Naive thymus-derived CD4-positive, alpha-beta T cell (primary cell): Measurements from ENCODE around the gene UPK1B. TPM values are rescaled to one million over a fixed set of nuclear protein-coding genes. Genes with fewer than 3 reads are reported as not detected.

Source experiments
- ATAC-seq: fragments of 150-1000 bp; cut with Tn5 transposase; 2 replicates; pipeline ENCODE4 v1.10.0; 2021; ENCODE audit warnings: mild to moderate bottlenecking, moderate library complexity
- CTCF ChIA-PET: fragments of 350-600 bp; sonication (Branson Sonifier 250); formaldehyde crosslinking; loops from one replicate; lab custom pipeline; 2021; ENCODE audit warnings: antibody characterized with exemption; lab: Charles Lee
- POLR2A ChIA-PET: fragments of 350-600 bp; sonication (Branson Sonifier 250); formaldehyde crosslinking; loops from one replicate; lab custom pipeline; 2021; ENCODE audit warnings: antibody characterized with exemption, inconsistent platforms; lab: Charles Lee
- DNase-seq, 9 donors: peaks; one replicate each; pipeline versions ENCODE4 v3.0.0 to v3.0.0-alpha.2; 2020 to 2022; ENCODE audit warnings: mixed read lengths in 1 of 9
- H3K27ac ChIP-seq: one replicate; pipeline ENCODE4 v1.7.0; 2013; ENCODE audit warnings: mild to moderate bottlenecking, low read depth, low read length, moderate library complexity
- H3K27me3 ChIP-seq, 2 donors: one replicate each; pipeline ENCODE4 v1.7.0; 2013; ENCODE audit warnings: low read length in 2 of 2, mild to moderate bottlenecking in 2 of 2, moderate library complexity in 2 of 2; ENCODE audit not compliant: control insufficient read depth in 2 of 2, insufficient read depth in 2 of 2
- H3K36me3 ChIP-seq, 3 experiments: 1 replicate in 2 of 3; 2 replicates in 1 of 3; pipeline ENCODE4 v1.7.0; 2013; ENCODE audit warnings: low read length in 3 of 3, mild to moderate bottlenecking in 3 of 3, moderate library complexity in 1 of 3; ENCODE audit not compliant: insufficient read depth in 3 of 3, control insufficient read depth in 2 of 3
- H3K4me1 ChIP-seq, 2 donors: one replicate each; pipeline ENCODE4 v1.7.0; 2013; ENCODE audit warnings: low read length in 2 of 2, mild to moderate bottlenecking in 2 of 2, moderate library complexity in 1 of 2; ENCODE audit not compliant: control insufficient read depth in 2 of 2, insufficient read depth in 2 of 2
- H3K4me3 ChIP-seq: 2 replicates; pipeline ENCODE4 v1.7.0; 2013; ENCODE audit warnings: mild to moderate bottlenecking, low read length
- H3K9me3 ChIP-seq, 3 experiments: 1 replicate in 2 of 3; 2 replicates in 1 of 3; pipeline ENCODE4 v1.7.0; 2013; ENCODE audit warnings: low read length in 3 of 3; ENCODE audit not compliant: control insufficient read depth in 2 of 3
- H3K27ac Mint-ChIP-seq, 9 donors: one replicate each; pipeline ENCODE4 v1.8.0; 2020 to 2022; ENCODE audit warnings: mixed read lengths in 9 of 9, mild to moderate bottlenecking in 8 of 9, moderate library complexity in 5 of 9, inconsistent platforms in 2 of 9
- H3K27me3 Mint-ChIP-seq, 5 donors: one replicate each; pipeline ENCODE4 v1.8.0; 2021 to 2022; ENCODE audit warnings: mixed read lengths in 5 of 5, mild to moderate bottlenecking in 1 of 5
- H3K36me3 Mint-ChIP-seq, 5 donors: one replicate each; pipeline ENCODE4 v1.8.0; 2020 to 2022; ENCODE audit warnings: mixed read lengths in 5 of 5, mild to moderate bottlenecking in 3 of 5, inconsistent platforms in 1 of 5
- H3K4me1 Mint-ChIP-seq, 7 donors: one replicate each; pipeline ENCODE4 v1.8.0; 2020 to 2022; ENCODE audit warnings: mixed read lengths in 7 of 7, mild to moderate bottlenecking in 3 of 7, inconsistent platforms in 1 of 7
- H3K4me3 Mint-ChIP-seq, 10 donors: one replicate each; pipeline ENCODE4 v1.8.0; 2020 to 2022; ENCODE audit warnings: mild to moderate bottlenecking in 10 of 10, mixed read lengths in 10 of 10, moderate library complexity in 6 of 10, inconsistent platforms in 2 of 10
- H3K9me3 Mint-ChIP-seq, 11 donors: one replicate each; pipeline ENCODE4 v1.8.0; 2020 to 2022; ENCODE audit warnings: mixed read lengths in 11 of 11, mild to moderate bottlenecking in 4 of 11, inconsistent platforms in 1 of 11, moderate library complexity in 1 of 11
- intact Hi-C, 2 donors: fragments of 100-400 bp; cut with micrococcal nuclease; formaldehyde crosslinking; loops; one replicate each; pipeline ENCODE4 v1.15.1; 2023
- polyA plus RNA-seq, 2 donors: library from polyadenylated mRNA; unstranded; fragments of 300-500 nt; fragmentation: Illumina TruSeq; gene quantifications; one replicate each; pipeline ENCODE4 v1.2.3, GENCODE V29; 2021
- total RNA-seq, 6 experiments: library from RNA in 5 of 6; stranded (reverse) in 5 of 6; gene quantifications; 1 replicate in 5 of 6; 2 replicates in 1 of 6; pipeline ENCODE4 v1.2.3 and lab custom pipeline; 2021 to 2026

The UPK1B gene
- total and polyA plus RNA-seq, 7 experiments from 2014 or later = 0.11 to 1.3 TPM; not detected in 5

DNA sequence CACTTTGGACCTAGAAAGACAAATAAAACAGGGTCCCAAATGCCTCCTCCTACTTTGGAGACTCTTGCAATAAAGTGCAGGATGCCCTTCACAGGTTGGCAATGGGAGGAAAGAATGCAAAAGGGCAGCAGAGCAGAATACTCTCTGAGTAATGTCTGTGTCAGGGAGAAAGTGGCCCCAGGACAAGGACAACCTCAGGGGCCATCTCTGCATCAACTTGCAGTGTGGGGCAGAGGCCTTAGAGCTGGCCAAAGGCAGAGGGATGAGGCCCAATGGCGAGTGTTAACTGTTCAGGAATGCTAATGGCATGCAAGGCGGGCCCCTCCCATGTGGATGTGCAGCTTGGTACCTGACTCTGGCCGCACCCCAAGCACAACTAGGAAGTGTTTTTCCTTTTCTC lies 8.4 kb downstream of the UPK1B start:
- DNase-seq = no peak
- Mint-ChIP-seq H3K4me1 (peaks cover 0 to 7% (median 0%) of the 10 kb centered on the region in 7 donors), H3K27me3 (peaks cover 0 to 15% (median 0%) of the 10 kb centered on the region in 5 donors), H3K27ac (no peak overlapping the region), H3K36me3 (no peaks in the 10 kb centered on the region), H3K4me3 (no peak overlapping the region), H3K9me3 (peaks cover 0 to 2% (median 0%) of the 10 kb centered on the region in 11 donors)
- H3K4me3 ChIP-seq = no peak overlapping the region
- intact Hi-C loops = no loop called here
- no peaks in the 10 kb centered on the region for H3K36me3 ChIP-seq
- ChIA-PET POLR2A (no interaction called here), CTCF (no interaction called here)
- no peaks in the 10 kb centered on the region for H3K27me3 ChIP-seq
- H3K4me1 ChIP-seq = no peaks in the 10 kb centered on the region
- no peaks in the 10 kb centered on the region for H3K9me3 ChIP-seq
- H3K27ac ChIP-seq = no peak overlapping the region
- no peak for ATAC-seq

DNA sequence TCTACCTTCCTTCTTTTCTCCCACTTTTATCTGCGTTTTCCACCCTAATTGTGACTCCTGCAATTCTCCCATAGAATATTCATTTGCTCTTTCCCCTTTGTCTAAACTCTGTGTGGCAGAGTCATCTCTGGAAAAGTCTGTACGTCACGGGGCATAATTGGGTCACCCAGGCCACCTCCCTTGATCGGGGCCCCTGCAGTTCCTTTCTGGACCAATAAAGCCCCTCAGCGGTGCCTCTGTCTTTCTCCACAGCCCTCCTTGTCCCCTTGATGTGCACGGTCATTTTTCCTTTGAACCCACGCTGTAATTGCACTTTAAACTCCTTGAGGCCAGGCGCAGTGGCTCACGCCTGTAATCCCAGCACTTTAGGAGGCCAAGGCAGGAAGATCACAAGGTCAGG lies 10.7 kb downstream of the UPK1B start:
- peak overlapping the region in 1 of 9 donors; percentile 6 for H3K27ac Mint-ChIP-seq
- H3K4me1 ChIP-seq = no peaks in the 10 kb centered on the region

DNA sequence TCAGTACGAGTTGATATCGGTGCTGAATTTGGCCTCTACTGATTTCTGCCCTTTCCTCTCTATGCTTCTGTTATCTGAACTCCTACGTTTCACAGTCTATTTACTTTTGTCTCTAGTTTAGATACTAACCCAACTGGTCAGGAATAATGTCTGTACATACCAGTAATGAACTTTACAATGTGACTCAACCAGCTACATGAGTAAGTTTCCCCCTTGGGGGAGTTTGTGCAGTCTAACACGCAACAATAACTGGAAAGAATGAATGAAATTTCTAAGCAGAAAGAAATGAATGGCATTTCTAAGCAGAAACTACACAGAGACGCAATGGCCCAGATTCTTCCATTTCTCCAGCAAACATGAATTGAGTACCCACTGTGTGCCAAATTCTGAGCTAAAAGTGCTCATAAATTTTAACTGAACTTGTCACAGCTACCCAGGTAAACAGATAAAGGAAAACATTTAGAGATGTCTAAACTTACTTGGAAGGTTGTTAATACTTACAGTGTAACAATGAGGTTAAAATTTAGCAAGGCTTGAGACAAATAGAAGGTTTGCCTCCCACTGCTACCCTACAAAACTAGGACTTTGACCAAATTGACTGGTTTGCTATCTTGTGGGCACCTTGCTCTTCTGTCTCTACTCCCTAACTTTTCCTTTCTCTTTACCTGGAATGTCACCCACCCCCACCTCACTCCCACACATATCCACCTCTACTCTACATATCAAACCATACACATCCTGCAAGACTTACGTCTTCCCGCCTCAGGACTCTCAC lies 11.6 kb downstream of the UPK1B start:
- no peaks in the 10 kb centered on the region for H3K4me1 ChIP-seq
- Mint-ChIP-seq H3K9me3 (no peaks in the 10 kb centered on the region), H3K4me1 (peaks cover 0 to 7% (median 0%) of the 10 kb centered on the region in 7 donors), H3K27ac (no peak overlapping the region), H3K36me3 (no peaks in the 10 kb centered on the region), H3K4me3 (no peak overlapping the region), H3K27me3 (no peaks in the 10 kb centered on the region)
- no peaks in the 10 kb centered on the region for H3K27me3 ChIP-seq
- intact Hi-C loops = no loop called here
- ATAC-seq (no peak), DNase-seq (no peak)
- ChIA-PET CTCF (no interaction called here), POLR2A (no interaction called here)
- H3K27ac ChIP-seq = no peak overlapping the region
- no peak overlapping the region for H3K4me3 ChIP-seq
- H3K9me3 ChIP-seq = no peaks in the 10 kb centered on the region
- H3K36me3 ChIP-seq = no peaks in the 10 kb centered on the region

More for the DNA sequence above, 10.7 kb downstream of the UPK1B start:
- Histone ChIP-seq H3K36me3 (no peaks in the 10 kb centered on the region), H3K9me3 (no peaks in the 10 kb centered on the region), H3K27me3 (no peaks in the 10 kb centered on the region), H3K4me3 (no peak overlapping the region), H3K27ac (no peak overlapping the region)
- Mint-ChIP-seq H3K36me3 (no peaks in the 10 kb centered on the region), H3K9me3 (no peaks in the 10 kb centered on the region), H3K4me1 (peaks cover 0 to 7% (median 0%) of the 10 kb centered on the region in 7 donors), H3K27me3 (peaks cover 0 to 2% (median 0%) of the 10 kb centered on the region in 5 donors), H3K4me3 (no peak overlapping the region)
- DNase-seq (no peak), ATAC-seq (no peak)
- ChIA-PET POLR2A (no interaction called here), CTCF (no interaction called here)
- intact Hi-C loops = no loop called here

DNA sequence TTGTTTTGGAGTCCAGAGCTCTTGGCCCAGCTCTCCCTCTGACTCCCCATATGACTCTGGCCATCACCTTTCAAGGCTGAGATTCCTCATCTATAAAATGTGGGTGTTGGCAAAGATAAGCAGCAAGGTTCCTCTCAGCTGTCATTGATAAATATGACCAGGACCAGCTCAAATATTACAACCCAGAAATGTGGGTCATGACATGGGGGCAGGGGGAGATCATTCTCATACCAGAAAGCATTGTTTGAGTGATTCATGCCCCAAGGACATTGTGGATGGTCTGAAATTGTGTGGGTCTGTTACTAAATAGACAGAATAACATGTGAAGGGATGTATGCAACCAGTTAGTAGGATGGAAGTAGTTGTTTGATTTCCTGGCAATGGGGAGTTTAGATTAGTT lies 13.9 kb downstream of the UPK1B start:
- Mint-ChIP-seq H3K36me3 (no peaks in the 10 kb centered on the region), H3K27ac (no peak overlapping the region), H3K4me3 (no peak overlapping the region), H3K9me3 (no peaks in the 10 kb centered on the region), H3K4me1 (peaks cover 0 to 5% (median 0%) of the 10 kb centered on the region in 7 donors), H3K27me3 (no peaks in the 10 kb centered on the region)
- H3K4me1 ChIP-seq = no peaks in the 10 kb centered on the region
- intact Hi-C loops = no loop called here
- no peak for DNase-seq
- no peaks in the 10 kb centered on the region for H3K9me3 ChIP-seq
- POLR2A ChIA-PET = no interaction called here
- H3K4me3 ChIP-seq = no peak overlapping the region
- ATAC-seq = no peak
- CTCF ChIA-PET = interaction anchor here (0.6 kb wide), 1 partner anchor 15 kb away, joined by 3 read pairs; no protein-coding TSS in a partner anchor
- H3K27ac ChIP-seq = no peak overlapping the region
- H3K27me3 ChIP-seq = no peaks in the 10 kb centered on the region
- no peaks in the 10 kb centered on the region for H3K36me3 ChIP-seq

DNA sequence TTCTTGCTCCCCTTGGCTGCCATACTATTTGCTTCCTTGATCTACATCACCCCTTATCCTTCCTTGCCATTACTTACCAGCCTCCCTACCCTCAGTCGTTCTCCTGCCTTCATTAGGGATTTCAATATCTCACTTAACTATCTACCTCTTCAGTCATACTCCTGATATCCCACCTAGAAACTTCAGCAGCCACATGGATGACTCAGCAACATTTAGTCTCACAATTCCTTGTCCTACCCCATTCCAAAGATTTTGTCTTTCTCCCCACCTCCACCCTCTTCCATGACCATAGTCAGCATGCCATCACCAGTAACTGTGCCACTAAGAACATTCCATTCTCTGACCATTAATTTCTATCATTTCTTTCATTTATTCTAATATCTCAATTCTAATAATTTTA lies 18.4 kb downstream of the UPK1B start:
- H3K36me3 Mint-ChIP-seq = peaks cover 0 to 5% (median 0%) of the 10 kb centered on the region in 5 donors
- intact Hi-C loops = no loop called here
- Histone ChIP-seq H3K27ac (no peak overlapping the region), H3K4me3 (no peak overlapping the region), H3K9me3 (no peaks in the 10 kb centered on the region), H3K27me3 (no peaks in the 10 kb centered on the region), H3K36me3 (no peaks in the 10 kb centered on the region), H3K4me1 (no peaks in the 10 kb centered on the region)
- H3K4me1 Mint-ChIP-seq = no peaks in the 10 kb centered on the region
- DNase-seq (no peak), ATAC-seq (no peak)
- ChIA-PET CTCF (no interaction called here), POLR2A (no interaction called here)
- H3K27ac Mint-ChIP-seq = no peak overlapping the region
- no peaks in the 10 kb centered on the region for H3K9me3 Mint-ChIP-seq
- H3K4me3 Mint-ChIP-seq = no peak overlapping the region
- no peaks in the 10 kb centered on the region for H3K27me3 Mint-ChIP-seq

DNA sequence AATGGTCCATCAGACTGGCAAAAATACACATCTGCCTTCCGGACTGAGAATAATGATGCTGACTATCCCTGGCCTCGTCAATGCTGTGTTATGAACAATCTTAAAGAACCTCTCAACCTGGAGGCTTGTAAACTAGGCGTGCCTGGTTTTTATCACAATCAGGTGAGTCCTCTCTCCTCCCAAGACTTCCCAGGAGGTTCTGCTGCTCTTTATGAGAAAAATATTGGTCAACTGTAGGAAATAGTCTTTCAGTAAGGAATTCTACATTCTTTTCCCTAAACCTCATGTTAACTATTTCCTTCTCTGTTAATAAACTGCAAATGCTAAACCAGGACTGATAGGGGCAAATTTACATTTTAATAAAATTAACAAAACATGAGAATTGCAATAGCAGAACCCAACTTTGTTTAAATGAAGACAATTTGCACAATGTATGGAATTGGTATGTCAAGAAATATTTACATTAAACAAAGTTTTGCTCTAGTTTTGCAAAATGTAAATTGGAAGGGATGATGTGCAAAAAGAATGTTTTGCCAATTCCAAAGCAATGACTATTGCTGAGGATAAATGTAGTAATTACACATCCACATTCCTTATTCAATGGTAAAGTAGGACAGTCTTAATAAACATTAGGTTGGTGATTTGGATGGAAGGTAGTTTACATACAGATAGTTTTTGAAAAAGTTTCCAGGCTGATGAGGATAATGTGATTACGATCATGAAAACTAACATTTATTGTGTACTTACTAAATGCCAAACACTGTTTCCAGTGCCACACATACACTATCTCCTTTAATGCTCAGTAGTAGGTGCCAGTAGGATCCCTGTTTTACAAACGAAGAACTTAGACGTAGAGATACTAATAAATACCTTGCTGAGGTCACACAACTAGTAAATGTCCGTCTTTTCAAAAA lies 21.1 kb downstream of the UPK1B start:
- POLR2A ChIA-PET = no interaction called here
- Histone ChIP-seq H3K27me3 (no peaks in the 10 kb centered on the region), H3K4me1 (no peaks in the 10 kb centered on the region), H3K9me3 (no peaks in the 10 kb centered on the region), H3K27ac (no peak overlapping the region), H3K4me3 (no peak overlapping the region), H3K36me3 (no peaks in the 10 kb centered on the region)
- ATAC-seq (no peak), DNase-seq (no peak)
- no peak overlapping the region for H3K27ac Mint-ChIP-seq
- intact Hi-C loops = no loop called here
- peaks cover 0 to 5% (median 0%) of the 10 kb centered on the region in 5 donors for H3K36me3 Mint-ChIP-seq
- H3K4me3 Mint-ChIP-seq = no peak overlapping the region
- no peaks in the 10 kb centered on the region for H3K4me1 Mint-ChIP-seq
- CTCF ChIA-PET = no interaction called here
- H3K27me3 Mint-ChIP-seq = no peaks in the 10 kb centered on the region
- H3K9me3 Mint-ChIP-seq = no peaks in the 10 kb centered on the region
